Stimulated activated CD8-positive, alpha-beta memory T cell treated with anti-CD3 and anti-CD28 coated beads, Interleukin-12 subunit alpha, Interleukin-12 subunit beta, amount 100 ng/mL, for 4 hours (primary cell): Measurements from ENCODE around the gene PRR5L.

Experiments
- DNase-seq: peaks from one replicate; pipeline ENCODE4 v3.0.0-alpha.2; 2020; ENCODE audit warnings: low read depth

The PRR5L gene

DNA sequence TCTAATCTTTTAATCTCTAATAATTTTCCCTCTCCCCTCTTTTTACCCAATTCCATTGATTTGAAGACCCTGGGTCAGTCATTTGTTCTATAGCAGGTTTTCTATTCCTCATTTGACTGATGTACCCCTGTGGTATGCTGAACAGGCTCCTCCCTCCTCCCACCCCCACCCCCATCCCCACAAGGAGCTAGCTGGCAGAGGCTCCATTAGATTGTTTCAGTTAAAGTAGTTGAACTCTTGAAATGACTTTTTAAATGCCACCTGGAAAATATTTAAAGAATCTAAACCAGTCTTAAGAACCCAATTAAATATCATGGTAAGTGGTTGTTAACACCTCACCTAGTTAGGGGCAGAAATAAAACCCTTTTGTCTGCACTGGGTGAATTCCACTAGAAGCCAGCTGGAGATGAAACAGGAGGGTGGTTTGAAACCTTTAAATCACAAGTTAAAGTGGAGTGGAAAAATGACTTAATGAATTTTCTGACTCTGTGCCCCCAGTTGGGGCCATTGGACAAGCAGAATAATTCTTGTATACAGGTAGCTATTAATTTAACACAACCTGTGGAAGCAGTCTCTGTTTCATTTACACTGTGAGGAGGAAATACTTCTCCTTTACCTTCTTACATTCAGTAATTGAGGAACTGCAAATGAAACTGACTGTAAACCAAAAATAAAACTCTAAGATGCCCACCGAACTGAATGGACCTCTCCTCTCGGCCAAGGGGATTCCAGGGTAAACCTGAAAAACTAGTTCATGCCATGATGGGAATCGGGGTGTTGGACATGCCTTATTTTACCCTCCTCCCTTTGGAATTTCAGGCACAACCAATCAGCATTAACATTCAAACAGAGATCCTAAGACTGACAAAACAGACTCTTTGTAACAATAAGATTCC lies 30.7 kb downstream of the PRR5L start:
- no peak for DNase-seq

DNA sequence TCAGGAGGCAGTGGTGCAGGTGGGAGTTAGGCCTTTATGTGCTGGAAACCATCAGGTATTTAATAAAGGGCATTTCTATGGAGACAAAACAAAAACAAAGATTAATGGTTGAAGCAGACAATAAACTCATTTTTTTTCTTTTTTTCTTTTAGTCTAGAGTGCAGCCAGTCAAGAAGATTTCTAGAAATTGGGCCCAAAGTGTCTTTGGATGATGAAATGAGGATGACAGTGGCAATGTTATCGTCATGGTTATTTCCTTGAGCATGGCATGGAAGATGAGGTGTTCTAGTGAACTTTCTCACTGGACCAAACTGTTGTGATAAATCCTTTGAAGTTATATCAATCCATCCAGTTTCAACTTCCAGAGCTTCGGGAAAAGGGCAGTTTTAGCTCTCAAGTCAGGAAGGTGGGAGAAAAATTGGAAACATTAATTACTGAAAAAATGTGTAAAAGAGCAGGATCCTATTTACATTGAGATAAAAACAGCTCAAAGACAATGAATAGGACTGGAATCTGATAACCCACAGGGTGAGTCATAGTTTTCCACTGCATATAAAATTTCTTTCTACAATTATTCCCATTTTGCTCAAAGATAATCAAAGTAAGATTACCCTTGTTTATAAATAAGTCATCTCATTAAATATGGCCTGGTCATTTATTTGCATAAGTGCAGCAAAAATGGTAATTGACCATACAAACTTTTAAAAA lies 33.0 kb downstream of the PRR5L start:
- DNase-seq: no peak

DNA sequence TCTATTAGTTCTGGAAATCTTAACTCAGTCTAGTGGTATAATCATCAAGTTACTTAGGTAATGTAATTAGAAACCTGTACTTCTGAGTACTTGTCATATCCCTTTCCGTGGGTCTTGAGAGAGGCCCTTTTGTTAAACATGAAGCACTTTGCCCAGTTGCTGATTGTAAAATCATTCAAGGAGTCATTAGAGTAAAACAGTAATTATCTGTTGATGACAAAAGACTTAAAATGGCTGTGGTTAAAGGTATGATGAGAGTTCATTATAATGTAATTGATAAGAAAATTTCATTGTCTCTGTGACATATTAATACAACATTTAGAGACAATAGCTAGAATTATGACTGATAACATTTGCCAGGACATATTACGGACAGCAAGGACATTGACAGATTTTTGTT lies 34.3 kb downstream of the PRR5L start:
- DNase-seq: no peak

DNA sequence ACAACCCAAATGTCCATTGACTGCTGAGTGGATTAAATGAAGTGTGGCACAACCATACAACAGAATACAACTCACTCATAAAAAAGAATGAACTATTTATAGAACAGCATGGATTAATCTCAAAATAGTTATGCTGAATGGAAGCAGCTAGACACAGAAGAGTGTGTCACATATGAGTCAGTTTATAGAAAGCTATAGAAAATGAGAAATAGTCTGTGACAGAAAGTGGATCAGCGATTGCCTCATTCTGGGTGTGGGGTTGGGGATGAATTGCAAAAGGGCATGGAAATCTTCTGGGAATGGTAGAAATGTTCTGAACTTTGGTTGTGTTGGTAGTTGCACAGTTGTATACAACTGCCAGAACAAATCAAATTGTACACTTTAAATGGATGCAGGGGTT lies 37.4 kb downstream of the PRR5L start:
- no peak for DNase-seq

DNA sequence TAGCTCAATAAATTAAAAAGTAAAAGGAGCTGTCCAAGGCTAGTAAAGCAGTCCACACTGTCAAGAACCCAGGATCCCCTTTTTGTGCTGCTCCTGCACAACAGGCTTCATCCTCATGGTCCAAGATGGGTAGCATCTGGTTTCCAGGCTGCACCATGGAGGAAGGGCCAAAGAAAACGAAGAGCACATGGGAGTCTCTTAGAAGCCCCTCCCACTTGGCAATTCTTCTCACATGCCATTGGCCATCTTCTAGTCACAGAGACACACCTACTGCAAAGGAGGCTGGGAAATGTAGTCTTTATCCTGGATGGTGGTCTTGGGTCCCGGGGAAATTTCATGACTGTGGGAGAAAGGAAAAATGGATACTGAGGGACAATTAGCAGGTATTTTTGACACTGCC lies 37.8 kb downstream of the PRR5L start:
- DNase-seq: no peak

DNA sequence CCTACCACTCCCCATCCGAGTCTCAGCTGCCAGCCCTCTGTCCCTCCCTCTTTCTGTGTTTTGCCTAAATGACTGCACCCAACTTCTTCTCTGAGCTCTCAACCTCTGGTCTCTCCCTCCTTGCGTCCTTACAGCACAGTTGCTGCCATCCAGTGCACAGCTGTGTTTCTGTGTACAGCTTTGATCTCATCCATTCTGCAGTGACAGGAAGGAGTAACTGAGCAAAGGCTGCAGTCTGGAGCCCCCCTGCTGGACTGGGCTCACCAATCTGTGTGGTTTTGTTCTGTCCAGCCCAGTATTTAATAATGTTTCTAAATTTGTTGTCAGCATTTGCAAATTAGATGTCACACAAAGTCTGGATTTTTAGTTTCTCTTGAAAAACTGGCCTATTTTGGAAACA lies 43.8 kb downstream of the PRR5L start:
- no peak for DNase-seq

DNA sequence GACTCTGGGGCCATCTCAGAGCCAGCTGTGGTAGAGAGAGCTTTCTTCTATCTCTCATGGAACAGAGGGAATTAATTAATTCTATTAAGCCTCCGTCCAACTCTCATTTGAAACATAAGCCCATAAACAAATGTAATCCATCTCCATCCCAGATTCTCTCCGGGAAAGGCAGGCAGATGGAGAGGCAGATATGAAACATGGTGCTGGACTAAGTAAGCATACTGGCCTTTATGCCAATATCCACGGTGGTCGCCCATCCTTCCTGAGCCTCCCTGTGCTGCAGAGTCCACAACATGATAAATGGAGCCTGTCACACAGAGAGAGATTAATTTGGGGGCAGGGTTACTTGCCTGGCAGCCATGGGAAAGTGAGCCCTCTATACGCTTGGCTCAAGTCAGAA lies 44.8 kb downstream of the PRR5L start:
- DNase-seq: no peak

DNA sequence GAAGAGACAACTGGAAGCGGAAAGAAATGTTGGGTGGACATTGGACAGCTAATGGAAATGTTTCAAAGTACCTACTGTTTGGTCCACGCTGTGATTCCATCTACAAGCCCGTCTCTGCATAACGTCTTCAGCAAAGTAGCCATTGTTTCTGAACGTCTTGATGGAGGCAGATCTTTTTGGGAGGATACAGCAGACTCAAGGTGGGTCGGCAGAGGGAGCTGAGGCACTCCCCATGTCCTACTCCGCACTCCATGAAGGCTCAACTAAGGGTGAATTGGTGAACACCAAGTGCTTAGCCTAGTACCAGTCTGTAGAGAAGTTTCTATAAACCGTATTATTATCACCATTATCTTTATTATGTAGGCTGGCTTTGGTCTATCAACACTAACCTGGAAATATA lies 45.8 kb downstream of the PRR5L start:
- no peak for DNase-seq

DNA sequence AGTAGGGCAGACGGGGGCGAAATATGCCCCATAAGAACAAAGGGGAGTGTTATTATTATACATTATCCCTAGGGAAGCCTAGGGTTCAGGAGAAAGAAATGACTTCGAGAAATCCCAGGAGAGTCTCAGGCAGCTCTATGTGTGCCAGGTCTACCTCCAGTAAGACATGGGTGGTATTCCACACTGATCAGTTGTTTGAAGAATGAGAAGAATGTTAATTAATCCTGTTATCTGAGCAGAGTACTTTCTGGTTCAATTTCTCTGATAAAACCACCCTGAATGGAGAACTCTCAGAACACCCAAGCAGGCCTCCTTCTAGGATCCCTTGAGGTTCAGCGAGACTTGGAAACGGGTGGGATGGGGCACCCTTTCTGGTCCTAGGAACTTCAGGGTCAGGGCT lies 46.2 kb downstream of the PRR5L start:
- DNase-seq: no peak

DNA sequence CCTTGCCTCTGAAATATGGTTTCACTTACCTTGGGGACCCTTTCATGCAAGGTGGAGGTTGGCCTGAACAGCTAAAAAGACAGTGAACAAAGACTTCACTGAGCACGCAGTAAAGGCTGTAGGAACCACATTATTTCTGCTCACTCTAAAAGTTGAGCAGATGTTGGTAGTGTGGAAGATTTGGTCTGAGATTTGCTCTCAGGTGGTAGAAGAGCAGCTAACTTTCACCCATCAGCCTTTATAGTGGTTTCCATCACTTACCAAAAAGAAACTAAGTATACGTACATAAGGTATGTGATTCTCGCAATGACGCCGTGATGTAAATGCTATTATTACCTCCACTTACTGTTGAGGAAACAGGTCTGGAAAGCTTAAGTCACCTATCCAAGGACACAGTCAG lies 47.3 kb downstream of the PRR5L start:
- DNase-seq: no peak

DNA sequence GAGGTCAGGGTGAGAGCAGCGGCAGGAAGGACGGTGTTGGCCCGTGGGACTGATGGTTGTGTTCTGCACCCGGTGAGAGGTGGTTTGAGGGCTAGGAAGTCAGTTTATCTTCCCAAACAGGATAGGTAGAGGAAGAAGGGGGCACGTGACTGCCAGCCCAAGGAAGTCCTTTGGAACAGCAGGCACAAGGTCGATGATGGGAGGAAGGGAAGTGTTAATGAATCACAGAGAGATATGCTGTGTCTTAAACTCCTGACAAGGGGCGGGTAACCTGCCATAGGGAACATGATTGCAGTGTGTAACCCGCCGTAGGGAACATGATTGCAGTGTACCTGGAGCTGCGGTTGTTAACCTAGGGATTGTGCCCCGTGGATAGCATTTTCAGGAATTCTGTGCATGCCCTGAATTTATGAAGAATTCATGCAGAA lies 49.0 kb downstream of the PRR5L start:
- DNase-seq: no peak

DNA sequence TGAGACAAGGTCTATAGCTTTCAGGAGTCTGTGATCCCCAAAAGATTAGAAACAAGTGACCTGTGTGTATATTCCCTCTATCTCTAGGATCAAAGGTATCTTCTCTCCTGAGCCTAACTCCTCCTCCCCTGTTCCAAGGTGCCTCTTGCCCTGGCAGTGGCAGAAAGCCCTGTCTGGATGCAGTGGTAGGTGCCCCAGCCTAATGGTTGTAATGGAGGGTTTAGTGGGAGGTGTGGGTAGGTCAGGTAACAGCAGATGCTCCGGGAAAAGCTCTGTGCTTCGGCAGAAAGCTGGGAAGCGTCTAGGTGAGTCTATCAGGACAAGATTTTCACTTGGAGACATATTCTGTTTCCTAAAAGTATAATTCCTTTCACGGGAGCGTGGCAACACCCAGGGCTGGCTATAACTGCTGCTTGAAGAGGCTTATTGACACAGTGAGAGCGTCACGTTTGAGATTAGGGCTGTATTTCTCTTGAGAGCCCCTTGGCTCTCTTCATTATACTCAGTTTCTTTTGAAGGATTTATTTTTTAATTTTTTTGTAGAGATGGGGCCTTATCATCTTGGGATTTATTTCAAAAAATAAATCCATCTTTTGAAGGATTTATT lies 49.5 kb downstream of the PRR5L start:
- DNase-seq: no peak

DNA sequence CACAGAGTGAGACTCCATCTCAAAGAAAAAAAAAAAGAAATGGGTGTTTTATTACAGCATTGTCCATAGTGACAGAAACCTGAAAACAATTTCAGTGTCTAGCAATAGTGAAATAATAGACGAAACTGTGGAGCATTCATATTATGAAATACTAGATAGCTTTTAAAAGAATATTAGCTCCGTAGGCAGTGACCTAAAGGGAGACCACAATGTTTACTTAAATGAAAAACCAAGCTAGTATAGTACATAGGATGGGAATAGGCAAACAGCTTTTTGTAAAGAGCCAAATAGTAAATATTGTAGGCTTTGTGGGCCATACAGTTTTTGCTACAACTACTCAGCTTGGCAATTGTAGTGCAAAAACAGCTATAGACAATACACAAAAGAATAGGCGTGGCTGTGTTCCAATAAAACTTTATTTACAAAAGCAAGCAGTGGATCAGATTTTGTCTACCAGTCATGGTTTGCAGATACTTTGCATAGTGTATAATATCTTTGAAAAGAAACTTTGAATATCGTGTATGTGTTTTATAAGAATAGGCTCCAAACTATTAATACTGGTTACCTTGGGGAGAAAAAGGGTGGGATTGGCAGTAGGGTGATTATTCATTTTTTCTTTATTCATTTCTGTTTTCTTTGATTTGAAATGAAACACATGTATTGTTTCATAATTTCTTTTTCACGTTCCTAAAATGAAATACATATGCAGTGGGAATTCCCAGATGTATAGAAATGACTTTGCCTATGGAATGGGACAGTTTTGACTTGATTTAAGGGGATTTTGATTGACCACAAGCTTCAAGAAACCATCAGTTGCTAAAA lies 50.7 kb downstream of the PRR5L start:
- no peak for DNase-seq

DNA sequence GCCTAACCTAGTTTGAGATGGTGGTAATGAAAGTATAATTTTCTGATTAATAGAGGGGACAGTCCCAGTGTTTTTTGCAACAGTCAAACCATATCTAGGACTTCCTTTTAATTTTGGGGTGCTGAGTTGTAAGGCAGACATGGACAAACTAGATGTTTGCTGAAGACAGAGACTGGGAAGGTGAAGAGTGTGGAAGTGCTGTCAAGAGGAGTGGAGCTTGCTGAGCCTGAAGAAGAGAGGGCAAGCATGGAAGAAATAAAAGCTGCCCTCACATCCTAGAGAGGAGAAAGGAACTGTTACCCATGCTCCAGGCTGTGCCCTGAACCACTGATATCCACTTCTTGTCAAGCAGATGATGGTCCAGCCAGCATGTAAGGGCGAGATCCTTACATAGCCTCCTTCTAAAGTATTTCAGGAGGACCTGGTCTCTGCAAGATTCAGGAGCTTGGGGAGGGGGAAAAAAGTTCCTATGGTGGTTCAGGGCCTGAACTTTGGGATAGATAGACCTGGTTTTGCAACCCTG lies 51.4 kb downstream of the PRR5L start:
- no peak for DNase-seq

DNA sequence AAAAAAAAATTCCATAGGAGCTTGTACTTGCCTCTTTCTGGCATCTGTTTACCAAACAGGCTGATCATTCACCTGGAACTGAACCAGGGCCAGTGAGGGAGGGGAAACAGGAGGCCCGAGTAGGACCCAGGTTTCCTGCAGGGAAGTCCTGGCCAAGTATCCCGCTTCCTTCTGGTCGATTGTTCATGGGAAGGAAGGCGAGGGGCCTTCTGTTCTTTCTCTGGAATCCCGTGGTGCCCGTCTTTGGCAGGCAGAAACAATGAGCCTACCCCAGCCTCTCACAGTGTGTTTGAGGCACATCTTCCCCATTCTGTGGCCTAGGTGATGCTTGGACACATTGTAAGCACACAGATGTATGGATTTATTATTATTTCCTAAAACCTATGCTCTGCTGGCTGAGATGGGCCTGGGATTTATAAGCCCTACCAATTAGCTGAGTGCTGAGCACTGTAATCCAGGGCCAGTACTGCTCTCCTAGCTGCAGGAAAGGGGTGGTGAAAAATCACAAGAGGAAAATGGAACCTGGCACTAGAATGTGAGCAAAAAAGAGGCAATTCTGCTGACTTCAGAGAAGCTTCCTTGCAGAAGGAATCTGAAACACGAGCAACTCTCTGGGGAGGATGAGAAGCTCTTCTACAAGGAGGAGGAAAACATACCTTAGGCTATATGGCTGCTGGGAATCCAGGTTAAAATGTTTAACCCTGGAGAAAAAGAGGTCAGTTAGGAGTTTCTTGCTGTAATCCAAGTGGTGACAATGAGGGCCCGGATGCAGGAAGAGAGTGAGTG lies 53.5 kb downstream of the PRR5L start:
- no peak for DNase-seq

DNA sequence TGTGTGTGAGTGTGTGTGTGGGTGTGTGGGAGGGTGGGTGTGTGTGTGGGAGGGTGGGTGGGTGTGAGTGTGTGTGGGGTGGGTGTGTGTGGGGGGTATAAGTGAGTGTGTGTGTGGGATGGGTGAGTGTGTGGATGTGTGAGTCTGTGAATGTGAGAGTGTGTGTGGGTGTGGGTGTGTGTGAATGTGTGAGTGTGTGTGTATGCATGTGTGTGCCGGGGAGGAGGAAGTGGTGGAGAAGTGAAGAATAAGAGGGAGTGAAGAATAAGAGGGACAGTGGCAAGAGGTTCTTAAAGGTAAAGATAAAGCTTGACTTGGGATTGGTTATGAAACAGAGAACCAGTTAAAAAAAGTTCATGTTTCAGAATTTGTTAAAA lies 54.0 kb downstream of the PRR5L start:
- DNase-seq: no peak

DNA sequence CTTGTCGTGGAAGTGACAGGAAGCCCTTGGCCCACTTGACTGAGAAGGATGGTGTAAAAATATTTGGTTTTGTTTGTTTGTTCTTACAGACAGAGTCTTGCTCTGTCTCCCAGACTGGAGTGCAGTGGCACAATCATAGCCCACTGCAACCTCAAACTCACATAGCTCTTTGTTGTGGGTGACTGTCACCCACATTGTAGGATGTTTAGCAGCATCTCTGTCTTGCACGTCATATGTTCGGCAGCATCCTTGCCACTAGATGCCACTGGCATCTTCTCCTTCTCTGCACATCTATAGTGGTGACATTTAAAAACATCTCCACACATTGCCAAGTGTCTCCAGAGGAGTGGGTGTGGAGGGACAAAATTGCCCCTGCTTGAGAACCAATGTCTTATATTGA lies 56.8 kb downstream of the PRR5L start:
- peak; percentile 34 for DNase-seq

DNA sequence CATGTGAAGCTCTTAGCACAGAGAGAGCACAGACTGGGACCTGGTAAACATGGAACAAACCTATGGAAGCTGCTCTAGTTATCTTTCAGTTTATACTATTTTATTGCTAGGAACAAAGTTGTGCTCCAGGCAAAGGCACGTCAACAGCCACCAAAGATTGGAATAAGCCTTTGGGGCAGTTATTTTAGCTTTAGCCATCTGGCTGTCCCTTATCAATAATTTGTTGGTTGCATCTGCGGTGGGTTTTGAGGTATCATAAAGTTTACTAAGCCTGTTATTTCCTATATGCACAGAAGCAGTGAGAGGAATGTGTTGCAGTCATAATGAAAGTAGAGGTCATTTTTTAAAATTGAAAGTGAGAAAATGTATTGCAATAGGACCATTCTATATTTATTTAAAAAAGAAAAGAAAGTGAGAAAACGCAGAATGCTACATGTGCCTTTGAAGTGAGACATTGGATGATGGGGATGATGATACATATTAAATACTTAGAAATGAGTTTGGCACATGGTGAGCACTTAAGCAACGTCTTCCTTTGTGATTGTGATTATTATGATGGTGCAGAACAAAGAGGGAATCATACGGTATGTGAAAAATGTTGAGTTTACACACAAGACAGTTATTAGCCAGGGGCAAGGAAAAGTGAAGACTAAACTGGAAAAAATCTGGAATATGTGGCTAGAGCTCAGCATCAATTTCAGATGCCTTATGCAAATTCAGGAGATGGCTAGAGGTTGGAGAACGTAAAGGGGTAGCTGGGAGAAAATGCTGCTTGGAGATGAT lies 58.3 kb downstream of the PRR5L start:
- no peak for DNase-seq

DNA sequence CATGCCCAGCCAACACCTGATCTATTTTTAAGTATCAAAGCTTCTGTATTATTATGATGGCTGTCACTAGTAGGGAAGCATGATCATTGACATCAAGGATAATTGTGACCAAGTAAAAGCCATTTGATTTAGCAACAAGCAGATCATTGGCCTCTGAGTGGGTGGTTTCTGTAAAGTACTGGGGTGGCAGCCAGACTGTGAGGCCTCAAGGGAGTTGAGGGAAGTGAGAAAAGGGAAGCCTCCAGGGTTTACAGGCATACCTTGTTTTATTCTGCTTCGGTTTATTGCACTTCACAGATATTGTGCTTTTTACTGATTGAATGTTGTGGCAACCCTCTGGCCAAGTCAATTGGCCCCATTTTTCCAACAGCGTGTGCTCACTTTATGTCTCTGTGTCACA lies 60.1 kb downstream of the PRR5L start:
- DNase-seq: no peak

DNA sequence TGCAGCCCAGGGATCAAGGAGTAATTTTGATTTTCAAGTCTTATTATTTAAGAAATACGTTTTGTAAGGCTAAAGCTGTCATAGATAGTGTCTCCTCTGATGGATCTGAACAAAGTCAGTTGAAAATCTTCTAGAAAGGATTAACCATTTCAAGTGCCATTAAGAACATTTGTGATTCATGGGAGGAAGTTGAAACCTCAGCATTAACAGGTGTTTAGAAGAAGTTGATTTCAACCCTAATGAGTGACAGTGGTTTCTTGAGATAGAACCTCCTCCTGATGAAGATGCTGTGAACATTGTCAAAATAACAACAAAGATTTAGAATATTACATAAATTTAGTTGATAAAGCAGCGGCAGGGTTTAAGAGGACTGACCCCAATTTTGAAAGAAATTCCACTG lies 61.7 kb downstream of the PRR5L start:
- DNase-seq: no peak
